Activated T-cell treated with anti-CD3 and anti-CD28 coated beads, Interleukin-2, amount 50 U/mL, for 24 hours (primary cell): ENCODE data around the gene AQP3.
"Not testable (repeated sequence)": the region's sequence is repeated elsewhere in the genome, so short reads cannot be mapped to it uniquely, and the experiment has no call there.

Source experiments
- DNase-seq: peaks from one replicate; pipeline ENCODE4 v3.0.0-alpha.2; 2020
- H3K27ac Mint-ChIP-seq: 2 replicates; pipeline ENCODE4 v1.8.0; 2020; ENCODE audit warnings: mild to moderate bottlenecking, mixed read lengths
- H3K27me3 Mint-ChIP-seq: 2 replicates; pipeline ENCODE4 v1.8.0; 2020; ENCODE audit warnings: mixed read lengths
- H3K36me3 Mint-ChIP-seq: 2 replicates; pipeline ENCODE4 v1.8.0; 2020; ENCODE audit warnings: low read depth, mixed read lengths
- H3K4me1 Mint-ChIP-seq: 2 replicates; pipeline ENCODE4 v1.8.0; 2020; ENCODE audit warnings: low read depth, mixed read lengths
- H3K4me3 Mint-ChIP-seq: 2 replicates; pipeline ENCODE4 v1.8.0; 2020; ENCODE audit warnings: mild to moderate bottlenecking, moderate library complexity, mixed read lengths
- H3K9me3 Mint-ChIP-seq: 2 replicates; pipeline ENCODE4 v1.8.0; 2020; ENCODE audit warnings: mixed read lengths

Gene AQP3

GRCh38 chr9:33455456-33455855 is 8.1 kb upstream of the AQP3 start:
- not testable (repeated sequence) for H3K4me3 Mint-ChIP-seq, DNase-seq, H3K27me3 Mint-ChIP-seq, H3K9me3 Mint-ChIP-seq
- Mint-ChIP-seq H3K36me3 (peaks cover 18% of the 10 kb centered on the region), H3K27ac (peak overlapping the region; percentile 82), H3K4me1 (peaks cover 84% of the 10 kb centered on the region)

- H3K9me3 Mint-ChIP-seq, DNase-seq, H3K4me3 Mint-ChIP-seq, H3K27me3 Mint-ChIP-seq: not testable (repeated sequence)
- peak overlapping the region; percentile 88 for H3K27ac Mint-ChIP-seq
- H3K4me1 Mint-ChIP-seq, result peaks cover 78% of the 10 kb centered on the region
- peaks cover 10% of the 10 kb centered on the region for H3K36me3 Mint-ChIP-seq
These were observed 7.3 kb upstream of the AQP3 start for GRCh38 chr9:33454661-33455026.

- Mint-ChIP-seq H3K9me3 (no peaks in the 10 kb centered on the region), H3K4me3 (no peak overlapping the region), H3K27ac (peak overlapping the region; percentile 88), H3K27me3 (no peaks in the 10 kb centered on the region), H3K36me3 (peaks cover 7% of the 10 kb centered on the region), H3K4me1 (peaks cover 75% of the 10 kb centered on the region)
- DNase-seq, result no peak
These were observed 6.7 kb upstream of the AQP3 start for GRCh38 chr9:33453999-33454660.

GRCh38 chr9:33453286-33453860 is 6.0 kb upstream of the AQP3 start:
- Mint-ChIP-seq H3K27me3 (no peaks in the 10 kb centered on the region), H3K4me3 (peak overlapping the region; percentile 4), H3K36me3 (peaks cover 2% of the 10 kb centered on the region), H3K4me1 (peaks cover 71% of the 10 kb centered on the region), H3K27ac (peak overlapping the region; percentile 88), H3K9me3 (no peaks in the 10 kb centered on the region)
- DNase-seq, result no peak

- Mint-ChIP-seq H3K9me3 (no peaks in the 10 kb centered on the region), H3K27ac (peak overlapping the region; percentile 88), H3K27me3 (no peaks in the 10 kb centered on the region), H3K4me3 (no peak overlapping the region), H3K36me3 (no peaks in the 10 kb centered on the region), H3K4me1 (peaks cover 72% of the 10 kb centered on the region)
- DNase-seq, result peak; percentile 70
These were observed 5.5 kb upstream of the AQP3 start for GRCh38 chr9:33452828-33453271.

- no peaks in the 10 kb centered on the region for H3K9me3 Mint-ChIP-seq
- H3K27me3 Mint-ChIP-seq, result no peaks in the 10 kb centered on the region
- DNase-seq, result peak; percentile 27
- no peaks in the 10 kb centered on the region for H3K36me3 Mint-ChIP-seq
- peaks cover 71% of the 10 kb centered on the region for H3K4me1 Mint-ChIP-seq
- no peak overlapping the region for H3K4me3 Mint-ChIP-seq
- H3K27ac Mint-ChIP-seq, result peak overlapping the region; percentile 50
These were observed 3.3 kb upstream of the AQP3 start for GRCh38 chr9:33450621-33451146.

GRCh38 chr9:33449715-33450114 is 2.3 kb upstream of the AQP3 start:
- Mint-ChIP-seq H3K27me3 (no peaks in the 10 kb centered on the region), H3K9me3 (no peaks in the 10 kb centered on the region), H3K4me3 (no peak overlapping the region), H3K36me3 (no peaks in the 10 kb centered on the region), H3K4me1 (peaks cover 76% of the 10 kb centered on the region), H3K27ac (no peak overlapping the region)
- DNase-seq, result no peak

GRCh38 chr9:33447799-33448553 is 583 bp upstream of the AQP3 start:
- Mint-ChIP-seq H3K4me1 (peaks cover 69% of the 10 kb centered on the region), H3K4me3 (peak overlapping the region; percentile 84), H3K9me3 (no peaks in the 10 kb centered on the region), H3K36me3 (peaks cover 7% of the 10 kb centered on the region), H3K27me3 (no peaks in the 10 kb centered on the region), H3K27ac (peak overlapping the region; percentile 92)
- no peak for DNase-seq

GRCh38 chr9:33446240-33446945 is 1.0 kb downstream of the AQP3 start:
- no peaks in the 10 kb centered on the region for H3K9me3 Mint-ChIP-seq
- DNase-seq, result peak; percentile 73
- H3K4me3 Mint-ChIP-seq, result peak overlapping the region; percentile 84
- no peaks in the 10 kb centered on the region for H3K27me3 Mint-ChIP-seq
- peak overlapping the region; percentile 95 for H3K27ac Mint-ChIP-seq
- peaks cover 59% of the 10 kb centered on the region for H3K4me1 Mint-ChIP-seq
- H3K36me3 Mint-ChIP-seq, result peaks cover 17% of the 10 kb centered on the region

- H3K27me3 Mint-ChIP-seq, result no peaks in the 10 kb centered on the region
- peak; percentile 38 for DNase-seq
- peak overlapping the region; percentile 84 for H3K4me3 Mint-ChIP-seq
- peak overlapping the region; percentile 95 for H3K27ac Mint-ChIP-seq
- peaks cover 20% of the 10 kb centered on the region for H3K36me3 Mint-ChIP-seq
- peaks cover 57% of the 10 kb centered on the region for H3K4me1 Mint-ChIP-seq
- no peaks in the 10 kb centered on the region for H3K9me3 Mint-ChIP-seq
These were observed 1.8 kb downstream of the AQP3 start for GRCh38 chr9:33445389-33446239.

- H3K9me3 Mint-ChIP-seq, result no peaks in the 10 kb centered on the region
- H3K4me1 Mint-ChIP-seq, result peaks cover 53% of the 10 kb centered on the region
- no peak overlapping the region for H3K4me3 Mint-ChIP-seq
- peak; percentile 28 for DNase-seq
- peak overlapping the region; percentile 26 for H3K27ac Mint-ChIP-seq
- no peaks in the 10 kb centered on the region for H3K27me3 Mint-ChIP-seq
- H3K36me3 Mint-ChIP-seq, result peaks cover 27% of the 10 kb centered on the region
These were observed 3.8 kb downstream of the AQP3 start for GRCh38 chr9:33443464-33444154.

GRCh38 chr9:33443047-33443446 is 4.3 kb downstream of the AQP3 start:
- peak; percentile 18 for DNase-seq
- no peak overlapping the region for H3K27ac Mint-ChIP-seq
- peaks cover 47% of the 10 kb centered on the region for H3K4me1 Mint-ChIP-seq
- peaks cover 27% of the 10 kb centered on the region for H3K36me3 Mint-ChIP-seq
- H3K27me3 Mint-ChIP-seq, result no peaks in the 10 kb centered on the region
- H3K9me3 Mint-ChIP-seq, result no peaks in the 10 kb centered on the region
- no peak overlapping the region for H3K4me3 Mint-ChIP-seq

GRCh38 chr9:33442125-33442524 is 5.3 kb downstream of the AQP3 start:
- Mint-ChIP-seq H3K4me1 (peaks cover 43% of the 10 kb centered on the region), H3K9me3 (no peaks in the 10 kb centered on the region), H3K36me3 (peaks cover 27% of the 10 kb centered on the region), H3K27ac (no peak overlapping the region), H3K4me3 (no peak overlapping the region), H3K27me3 (no peaks in the 10 kb centered on the region)
- DNase-seq, result peak; percentile 25
